Measurements from ENCODE around the gene STK32B.

STK32B gene

GRCh38 chr4:5186271-5187064, 135.2 kb downstream of the STK32B start:
- Histone ChIP-seq H3K27me3 (ENCODE audit: insufficient read depth, poor library complexity, severe bottlenecking) (peaks cover 3% of the 10 kb centered on the region), H3K4me3 (ENCODE audit: severe bottlenecking) (no peak overlapping the region), H3K9me3 (ENCODE audit: severe bottlenecking) (no peaks in the 10 kb centered on the region), H3K4me1 (ENCODE audit: insufficient read depth, poor library complexity, severe bottlenecking) (no peaks in the 10 kb centered on the region), H3K36me3 (ENCODE audit: low read depth) (no peaks in the 10 kb centered on the region), H3K27ac (ENCODE audit: poor library complexity, severe bottlenecking) (no peak overlapping the region)
- TF ChIP-seq CTCF (IDR thresholded peaks at IDR 0.05; ENCODE audit: poor library complexity, severe bottlenecking): no peak
- ATAC-seq (ENCODE audit: low read depth) (no peak), DNase-seq (ENCODE audit: low spot score) (no peak)

- Histone ChIP-seq H3K9me3 (ENCODE audit: severe bottlenecking) (no peaks in the 10 kb centered on the region), H3K4me1 (ENCODE audit: insufficient read depth, poor library complexity, severe bottlenecking) (no peaks in the 10 kb centered on the region), H3K36me3 (ENCODE audit: low read depth) (no peaks in the 10 kb centered on the region), H3K4me3 (ENCODE audit: severe bottlenecking) (no peak overlapping the region), H3K27ac (ENCODE audit: poor library complexity, severe bottlenecking) (no peak overlapping the region), H3K27me3 (ENCODE audit: insufficient read depth, poor library complexity, severe bottlenecking) (peaks cover 7% of the 10 kb centered on the region)
- ATAC-seq (ENCODE audit: low read depth) (no peak), DNase-seq (ENCODE audit: low spot score) (no peak)
- TF ChIP-seq CTCF (IDR thresholded peaks at IDR 0.05; ENCODE audit: poor library complexity, severe bottlenecking): no peak
Observed at GRCh38 chr4:5188130-5188529, 136.8 kb downstream of the STK32B start.

- no peak overlapping the region for H3K4me3 ChIP-seq (ENCODE audit: severe bottlenecking)
- H3K27me3 ChIP-seq (ENCODE audit: insufficient read depth, poor library complexity, severe bottlenecking): peaks cover 4% of the 10 kb centered on the region
- no peaks in the 10 kb centered on the region for H3K36me3 ChIP-seq (ENCODE audit: low read depth)
- no peaks in the 10 kb centered on the region for H3K4me1 ChIP-seq (ENCODE audit: insufficient read depth, poor library complexity, severe bottlenecking)
- no peak for DNase-seq (ENCODE audit: low spot score)
- no peaks in the 10 kb centered on the region for H3K9me3 ChIP-seq (ENCODE audit: severe bottlenecking)
- no peak overlapping the region for H3K27ac ChIP-seq (ENCODE audit: poor library complexity, severe bottlenecking)
- TF ChIP-seq CTCF (IDR thresholded peaks at IDR 0.05; ENCODE audit: poor library complexity, severe bottlenecking): no peak
- no peak for ATAC-seq (ENCODE audit: low read depth)
Observed at GRCh38 chr4:5191831-5192230, 140.6 kb downstream of the STK32B start.

DNA sequence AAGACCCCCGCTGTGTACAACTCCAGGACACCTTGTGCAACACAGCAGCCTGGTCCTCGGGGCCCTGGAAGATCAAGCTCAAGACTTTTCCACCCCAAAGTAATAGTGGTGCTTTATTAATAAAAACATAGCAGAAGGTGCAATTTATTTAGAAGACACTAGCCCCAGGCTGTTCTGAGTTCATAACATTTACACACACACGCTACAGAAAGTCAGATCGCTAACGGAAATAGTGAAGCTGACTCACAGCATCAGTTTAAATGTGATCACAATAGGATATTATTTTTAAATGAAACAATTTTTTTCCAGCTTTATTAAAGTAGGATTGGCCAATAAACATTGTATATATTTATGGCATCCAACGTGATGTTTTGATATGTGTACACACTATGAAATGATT, 141.0 kb downstream of the STK32B start:
- DNase-seq (ENCODE audit: low spot score): no peak
- ATAC-seq (ENCODE audit: low read depth): no peak

More for the DNA sequence above, 141.0 kb downstream of the STK32B start:
- H3K27me3 ChIP-seq (ENCODE audit: insufficient read depth, poor library complexity, severe bottlenecking): peaks cover 4% of the 10 kb centered on the region
- no peak overlapping the region for H3K27ac ChIP-seq (ENCODE audit: poor library complexity, severe bottlenecking)
- H3K9me3 ChIP-seq (ENCODE audit: severe bottlenecking): no peaks in the 10 kb centered on the region
- H3K4me3 ChIP-seq (ENCODE audit: severe bottlenecking): no peak overlapping the region
- H3K4me1 ChIP-seq (ENCODE audit: insufficient read depth, poor library complexity, severe bottlenecking): no peaks in the 10 kb centered on the region
- no peaks in the 10 kb centered on the region for H3K36me3 ChIP-seq (ENCODE audit: low read depth)
- no peak for TF ChIP-seq CTCF (IDR thresholded peaks at IDR 0.05; ENCODE audit: poor library complexity, severe bottlenecking)
